T-helper 2 cell treated with Interferon-gamma antibody and Interleukin-4, amounts not matched to agents 5 μg/mL and 100 μg/mL, for 36 hours (primary cell): ENCODE results near the gene STMN3.
"Not testable (repeated sequence)": the region's sequence is repeated elsewhere in the genome, so short reads cannot be mapped to it uniquely, and the experiment has no call there.

Experiments used
- DNase-seq: peaks from one replicate; pipeline ENCODE4 v3.0.0; 2021; ENCODE audit warnings: low spot score
- H3K27ac Mint-ChIP-seq: one replicate; pipeline ENCODE4 v1.8.0; 2021; ENCODE audit warnings: mild to moderate bottlenecking, mixed read lengths
- H3K27me3 Mint-ChIP-seq: one replicate; pipeline ENCODE4 v1.8.0; 2021; ENCODE audit warnings: low read depth, mixed read lengths
- H3K36me3 Mint-ChIP-seq: one replicate; pipeline ENCODE4 v1.8.0; 2021; ENCODE audit warnings: low read depth, mixed read lengths
- H3K4me1 Mint-ChIP-seq: one replicate; pipeline ENCODE4 v1.8.0; 2021; ENCODE audit warnings: low read depth, mixed read lengths
- H3K4me3 Mint-ChIP-seq: one replicate; pipeline ENCODE4 v1.8.0; 2022; ENCODE audit warnings: mild to moderate bottlenecking, moderate library complexity, mixed read lengths
- H3K9me3 Mint-ChIP-seq: one replicate; pipeline ENCODE4 v1.8.0; 2021; ENCODE audit warnings: mixed read lengths

Gene STMN3

DNA sequence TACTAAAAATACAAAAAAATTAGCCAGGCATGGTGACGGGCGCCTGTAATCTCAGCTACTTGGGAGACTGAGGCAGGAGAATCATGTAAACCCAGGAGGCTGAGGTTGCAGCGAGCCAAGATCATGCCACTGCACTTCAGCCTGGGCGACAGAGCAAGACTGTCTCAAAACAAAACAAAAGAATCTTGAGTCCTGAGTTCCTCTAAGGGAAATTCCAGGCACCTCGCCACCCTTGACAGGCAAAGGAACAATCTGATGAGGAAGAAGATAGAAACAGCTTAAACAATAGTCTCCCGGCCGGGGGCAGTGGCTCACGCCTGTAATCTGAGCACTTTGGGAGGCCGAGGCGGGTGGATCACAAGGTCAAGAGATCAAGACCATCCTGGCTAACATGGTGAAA lies 21.8 kb downstream of the STMN3 start:
- not testable (repeated sequence) for H3K4me3 Mint-ChIP-seq, H3K9me3 Mint-ChIP-seq, H3K27ac Mint-ChIP-seq, DNase-seq, H3K27me3 Mint-ChIP-seq
- Mint-ChIP-seq H3K36me3 (peaks cover 12% of the 10 kb centered on the region), H3K4me1 (peaks cover 30% of the 10 kb centered on the region)

DNA sequence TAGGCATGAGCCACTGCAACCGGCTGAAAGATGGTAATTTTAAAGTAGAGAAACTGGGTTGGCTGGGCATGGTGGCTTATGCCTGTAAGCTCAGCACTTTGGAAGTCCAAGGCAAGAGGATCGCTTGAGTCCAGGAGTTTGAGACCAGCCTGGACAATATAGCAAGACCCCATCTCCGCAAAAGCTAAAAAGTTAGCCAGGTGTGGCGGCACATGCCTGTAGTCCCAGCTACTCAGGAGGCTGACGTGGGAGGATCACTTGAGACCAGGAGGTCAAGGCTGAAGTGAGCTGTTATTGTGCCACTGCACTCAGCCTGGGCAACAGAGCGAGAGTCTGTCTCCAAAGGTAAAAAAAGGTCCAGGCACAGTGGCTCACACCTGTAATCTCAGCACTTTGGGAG lies 22.3 kb downstream of the STMN3 start:
- H3K27me3 Mint-ChIP-seq, H3K4me3 Mint-ChIP-seq, H3K27ac Mint-ChIP-seq, DNase-seq, H3K9me3 Mint-ChIP-seq: not testable (repeated sequence)
- H3K36me3 Mint-ChIP-seq, result peaks cover 12% of the 10 kb centered on the region
- H3K4me1 Mint-ChIP-seq, result peaks cover 29% of the 10 kb centered on the region

DNA sequence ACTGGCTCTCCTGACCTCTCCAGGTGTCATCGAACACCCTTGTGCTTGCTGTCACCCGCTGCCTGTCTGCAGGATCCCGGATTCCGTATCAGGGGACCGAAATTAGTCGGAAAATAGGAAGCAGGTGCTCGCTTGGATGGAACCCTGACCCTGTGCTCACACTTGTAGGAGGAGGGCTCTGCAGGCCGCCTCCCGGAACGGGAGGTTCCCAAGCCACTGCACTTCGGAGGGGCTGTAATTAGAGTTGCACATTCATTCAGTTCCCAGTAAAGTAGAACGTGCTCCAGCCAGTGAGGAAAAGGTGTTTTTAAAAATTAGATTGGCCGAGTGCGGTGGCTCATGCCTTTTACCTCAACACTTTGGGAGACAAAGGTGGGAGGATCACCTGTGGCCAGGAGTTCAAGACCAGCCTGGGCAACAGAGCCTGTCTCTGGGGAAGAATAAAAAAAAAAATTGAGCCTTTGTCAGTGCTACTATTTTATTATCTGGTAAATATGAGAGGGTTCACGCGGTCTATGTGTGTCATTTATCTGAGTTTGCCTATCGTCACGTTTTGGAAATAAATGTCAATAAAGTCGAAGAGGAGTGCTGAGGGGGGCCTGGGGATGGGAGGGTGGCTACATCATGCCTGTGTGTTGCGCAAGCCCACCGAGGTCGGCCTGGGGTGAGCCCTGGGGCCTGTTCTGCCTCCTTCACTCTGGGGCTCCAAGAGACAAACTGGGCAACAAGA lies 24.8 kb downstream of the STMN3 start:
- peak; percentile 69 for DNase-seq
- Mint-ChIP-seq H3K36me3 (peaks cover 14% of the 10 kb centered on the region), H3K9me3 (no peaks in the 10 kb centered on the region), H3K27ac (peak overlapping the region; percentile 97), H3K4me1 (peaks cover 16% of the 10 kb centered on the region), H3K4me3 (peak overlapping the region; percentile 98), H3K27me3 (no peaks in the 10 kb centered on the region)

DNA sequence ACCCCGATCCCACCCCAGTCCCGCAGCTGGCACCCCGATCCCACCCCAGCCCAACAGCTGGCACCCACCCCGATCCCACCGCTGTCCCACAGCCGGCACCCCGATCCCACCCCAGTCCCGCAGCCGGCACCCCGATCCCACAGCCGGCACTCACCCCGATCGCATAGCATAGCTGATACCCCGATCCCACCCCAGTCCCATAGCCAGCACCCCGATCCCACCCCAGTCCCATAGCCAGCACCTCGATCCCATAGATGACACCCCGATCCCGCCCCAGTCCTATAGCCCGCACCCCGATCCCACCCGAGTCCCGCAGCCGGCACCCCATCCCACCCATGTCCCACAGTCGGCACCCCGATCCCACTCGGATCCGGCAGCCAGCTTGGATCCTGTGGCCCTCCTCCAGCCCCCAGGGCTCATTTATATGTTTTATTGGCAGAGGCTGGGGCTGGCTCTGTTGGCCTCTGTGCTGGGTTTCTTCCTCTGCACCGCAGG lies 25.4 kb downstream of the STMN3 start:
- H3K27me3 Mint-ChIP-seq, result no peaks in the 10 kb centered on the region
- H3K9me3 Mint-ChIP-seq, result no peaks in the 10 kb centered on the region
- no peak for DNase-seq
- peaks cover 15% of the 10 kb centered on the region for H3K36me3 Mint-ChIP-seq
- H3K4me3 Mint-ChIP-seq, result peak overlapping the region; percentile 98
- H3K4me1 Mint-ChIP-seq, result peaks cover 16% of the 10 kb centered on the region
- H3K27ac Mint-ChIP-seq, result peak overlapping the region; percentile 97

DNA sequence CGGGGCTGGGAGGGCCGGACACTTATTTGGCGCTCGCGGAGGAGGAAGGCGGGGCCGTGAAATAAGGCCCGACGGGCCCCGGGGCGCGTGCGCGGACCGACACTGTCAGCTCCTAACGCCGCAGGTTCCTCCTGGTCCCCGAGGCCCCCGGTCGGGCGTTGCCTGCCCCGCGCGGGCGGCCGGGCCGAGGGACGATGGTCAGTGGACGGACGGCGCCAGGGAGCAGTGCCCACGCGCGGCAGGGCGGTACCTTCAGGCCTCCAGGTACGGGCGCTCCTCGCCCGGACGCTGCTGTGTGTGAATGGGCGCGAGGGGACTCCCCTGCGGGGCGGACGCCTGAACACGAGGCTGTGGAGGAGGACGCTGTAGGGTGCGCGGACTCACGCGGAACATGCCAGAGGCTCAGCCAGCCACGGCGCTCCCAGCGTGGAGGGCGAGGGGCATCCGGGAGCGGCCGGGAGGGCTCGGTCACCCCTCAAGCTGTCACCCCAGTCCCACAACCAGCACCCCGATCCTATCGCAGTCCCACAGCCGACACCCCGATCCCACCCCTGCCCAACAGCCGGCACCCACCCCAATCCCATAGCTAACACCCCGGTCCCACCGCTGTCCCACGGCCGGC lies 26.0 kb downstream of the STMN3 start:
- Mint-ChIP-seq H3K9me3 (no peaks in the 10 kb centered on the region), H3K36me3 (peaks cover 18% of the 10 kb centered on the region), H3K4me1 (peaks cover 16% of the 10 kb centered on the region), H3K4me3 (peak overlapping the region; percentile 98), H3K27ac (peak overlapping the region; percentile 97), H3K27me3 (no peaks in the 10 kb centered on the region)
- DNase-seq, result peak; percentile 95

DNA sequence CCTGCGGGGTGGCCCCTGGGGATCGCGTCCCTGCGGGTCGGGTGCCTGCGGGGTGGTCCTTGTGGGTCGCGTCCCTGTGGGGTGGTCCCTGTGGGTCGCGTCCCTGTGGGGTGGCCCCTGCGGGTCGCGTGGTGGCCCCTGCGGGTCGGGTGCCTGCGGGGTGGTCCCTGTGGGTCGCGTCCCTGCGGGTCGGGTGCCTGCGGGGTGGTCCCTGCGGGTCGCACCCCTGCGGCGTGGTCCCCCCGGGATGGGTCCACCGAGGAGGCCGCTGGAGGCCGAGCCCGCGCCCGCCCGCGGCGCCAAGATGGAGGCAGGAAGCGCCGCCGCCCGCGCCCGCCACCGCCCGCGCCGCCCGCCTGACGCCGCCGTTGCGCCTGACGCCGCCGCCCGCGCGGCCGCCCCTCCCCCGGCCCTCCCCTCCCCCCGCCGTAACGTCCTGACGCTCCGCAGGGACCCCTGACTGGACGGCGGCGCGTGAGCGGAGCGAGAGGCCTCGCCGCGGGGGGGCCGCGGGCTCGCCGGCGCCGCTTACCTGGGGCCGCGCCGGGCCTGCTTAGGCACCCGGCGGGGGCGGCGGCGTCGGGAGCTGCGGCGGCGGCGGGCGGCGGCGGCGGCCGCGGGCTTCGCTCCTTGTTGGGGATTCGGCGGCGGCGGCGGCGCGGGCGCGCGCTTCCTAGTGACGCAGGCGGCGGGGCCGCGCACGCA lies 26.6 kb downstream of the STMN3 start, which contains the start of gene GMEB2:
TSS of gene GMEB2 (minus strand) at position 678 of the 705 bp plus-strand sequence. CDS start 7,704 bp downstream, outside the sequence.
- peak within 1 kb of the TSS; percentile 97 for H3K27ac Mint-ChIP-seq
- no peaks in the 10 kb centered on the region for H3K27me3 Mint-ChIP-seq
- peak within 1 kb of the TSS; percentile 98 for H3K4me3 Mint-ChIP-seq
- peaks cover 18% of the 10 kb centered on the region for H3K36me3 Mint-ChIP-seq
- peaks cover 18% of the 10 kb centered on the region for H3K4me1 Mint-ChIP-seq
- DNase-seq, result peak; percentile 75
- no peaks in the 10 kb centered on the region for H3K9me3 Mint-ChIP-seq

DNA sequence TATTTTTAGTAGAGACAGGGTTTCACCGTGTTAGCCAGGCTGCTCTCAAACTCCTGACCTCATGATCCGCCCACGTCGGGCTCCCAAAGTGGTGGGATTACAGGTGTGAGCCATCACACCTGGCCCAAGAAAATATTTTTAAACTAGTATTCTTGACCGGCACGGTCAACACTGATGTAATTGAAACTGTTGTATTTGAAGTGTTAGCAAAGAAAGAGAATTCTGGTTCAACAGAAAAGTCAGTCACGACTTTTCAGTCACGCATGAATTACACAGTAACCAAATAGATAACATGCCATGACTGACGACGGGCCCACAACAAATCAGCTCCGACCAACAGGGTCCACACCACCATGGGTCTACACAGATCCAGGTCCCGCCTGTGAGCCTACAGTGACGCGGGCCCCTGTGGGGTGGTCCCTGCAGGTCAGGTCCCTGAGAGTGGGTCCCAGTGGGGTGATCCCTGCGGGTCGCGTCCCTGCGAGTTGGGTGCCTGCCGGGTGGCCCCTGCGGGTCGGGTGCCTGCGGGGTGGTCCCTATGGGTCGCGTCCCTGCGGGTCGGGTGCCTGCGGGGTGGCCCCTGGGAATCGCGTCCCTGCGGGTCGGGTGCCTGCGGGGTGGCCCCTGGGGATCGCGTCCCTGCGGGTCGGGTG lies 27.3 kb downstream of the STMN3 start:
- peak overlapping the region; percentile 89 for H3K4me3 Mint-ChIP-seq
- peaks cover 18% of the 10 kb centered on the region for H3K36me3 Mint-ChIP-seq
- H3K9me3 Mint-ChIP-seq, result no peaks in the 10 kb centered on the region
- H3K27me3 Mint-ChIP-seq, result no peaks in the 10 kb centered on the region
- H3K4me1 Mint-ChIP-seq, result peaks cover 18% of the 10 kb centered on the region
- DNase-seq, result no peak
- peak overlapping the region; percentile 83 for H3K27ac Mint-ChIP-seq

DNA sequence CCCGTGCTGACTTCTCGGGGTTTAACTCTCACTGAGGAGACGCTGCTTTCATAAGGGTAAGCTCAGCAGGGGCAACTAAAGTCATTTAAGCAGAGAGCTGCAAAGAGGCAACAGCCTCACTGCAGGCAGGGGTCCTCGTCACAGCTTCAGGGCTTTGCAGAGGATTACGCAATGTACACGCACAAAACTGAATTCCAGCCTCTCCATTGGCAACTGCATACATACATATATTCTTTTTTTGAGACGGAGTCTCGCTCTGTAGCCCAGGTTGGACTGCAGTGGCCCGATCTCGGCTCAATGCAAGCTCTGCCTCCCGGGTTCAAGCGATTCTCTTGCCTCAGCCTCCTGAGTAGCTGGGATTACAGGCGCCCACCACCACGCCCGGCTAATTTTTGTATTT lies 28.7 kb downstream of the STMN3 start:
- DNase-seq, result no peak

DNA sequence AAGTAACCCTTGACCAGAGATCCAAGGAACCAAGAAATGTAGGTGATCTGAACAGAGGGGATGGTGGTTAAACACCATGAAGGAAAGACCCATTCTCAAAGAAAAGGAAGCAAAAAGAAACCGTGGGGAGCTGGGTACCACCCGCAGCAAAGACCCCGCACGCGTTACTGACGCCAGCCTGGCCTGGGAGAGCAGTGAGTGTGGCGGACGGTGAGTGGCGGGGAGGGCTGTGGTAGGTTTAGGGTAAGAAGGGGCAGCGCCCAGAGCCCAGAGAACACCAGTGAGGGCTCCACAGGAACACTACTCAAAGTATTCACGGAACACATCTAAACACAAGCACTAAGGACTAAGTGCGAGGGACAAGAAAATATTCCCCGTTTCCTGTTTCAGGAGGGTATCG lies 30.5 kb downstream of the STMN3 start:
- Mint-ChIP-seq H3K36me3 (peaks cover 13% of the 10 kb centered on the region), H3K27me3 (no peaks in the 10 kb centered on the region), H3K4me3 (no peak overlapping the region), H3K4me1 (peaks cover 9% of the 10 kb centered on the region), H3K27ac (no peak overlapping the region), H3K9me3 (no peaks in the 10 kb centered on the region)
- DNase-seq, result no peak

More for the DNA sequence above, 28.7 kb downstream of the STMN3 start:
- H3K36me3 Mint-ChIP-seq, result peaks cover 12% of the 10 kb centered on the region
- H3K4me1 Mint-ChIP-seq, result peaks cover 18% of the 10 kb centered on the region
- no peak overlapping the region for H3K27ac Mint-ChIP-seq
- no peak overlapping the region for H3K4me3 Mint-ChIP-seq
- no peaks in the 10 kb centered on the region for H3K27me3 Mint-ChIP-seq
- H3K9me3 Mint-ChIP-seq, result no peaks in the 10 kb centered on the region

DNA sequence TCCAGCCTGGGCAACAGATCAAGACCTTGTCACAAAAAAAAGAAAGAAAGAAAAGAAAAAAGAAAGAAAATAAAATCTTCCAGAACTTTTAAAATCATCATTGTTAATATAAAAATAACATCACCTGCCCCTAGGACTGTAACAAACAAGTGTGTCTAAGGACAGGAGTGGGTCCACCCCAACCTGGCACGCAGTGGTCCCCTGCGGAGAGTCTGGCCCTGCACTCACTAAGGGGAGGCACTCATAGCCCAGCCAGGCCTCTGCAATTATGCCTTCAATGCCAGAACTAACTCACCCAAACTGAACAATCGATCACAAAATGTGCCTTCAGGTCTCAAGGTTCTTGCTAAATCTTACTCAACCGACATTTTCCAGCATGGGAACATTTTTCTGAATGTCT lies 31.1 kb downstream of the STMN3 start:
- Mint-ChIP-seq H3K4me3 (no peak overlapping the region), H3K36me3 (peaks cover 16% of the 10 kb centered on the region), H3K4me1 (peaks cover 9% of the 10 kb centered on the region), H3K9me3 (no peaks in the 10 kb centered on the region), H3K27me3 (no peaks in the 10 kb centered on the region), H3K27ac (no peak overlapping the region)
- no peak for DNase-seq

DNA sequence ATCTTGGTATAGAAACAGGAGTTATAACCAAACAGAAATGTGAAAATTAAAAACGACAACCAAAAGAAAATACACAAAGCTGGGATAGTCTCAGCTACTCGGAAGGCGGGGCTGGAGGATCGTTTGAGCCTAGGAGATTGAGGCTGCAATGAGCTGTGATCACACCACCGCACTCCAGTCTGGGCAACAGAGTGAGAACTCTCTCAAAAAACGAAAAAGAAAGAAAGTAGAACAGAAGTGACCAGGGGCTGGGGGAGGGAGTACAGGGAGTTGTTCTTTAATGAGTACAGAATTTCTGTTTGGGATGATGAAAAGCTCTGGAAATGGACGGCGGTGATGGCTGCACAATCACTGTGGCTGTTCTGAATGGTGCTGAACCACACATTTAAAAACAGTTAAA lies 32.2 kb downstream of the STMN3 start:
- Mint-ChIP-seq H3K4me3 (no peak overlapping the region), H3K4me1 (peaks cover 9% of the 10 kb centered on the region), H3K9me3 (no peaks in the 10 kb centered on the region), H3K27ac (peak overlapping the region; percentile 55), H3K27me3 (no peaks in the 10 kb centered on the region), H3K36me3 (peaks cover 21% of the 10 kb centered on the region)
- no peak for DNase-seq

DNA sequence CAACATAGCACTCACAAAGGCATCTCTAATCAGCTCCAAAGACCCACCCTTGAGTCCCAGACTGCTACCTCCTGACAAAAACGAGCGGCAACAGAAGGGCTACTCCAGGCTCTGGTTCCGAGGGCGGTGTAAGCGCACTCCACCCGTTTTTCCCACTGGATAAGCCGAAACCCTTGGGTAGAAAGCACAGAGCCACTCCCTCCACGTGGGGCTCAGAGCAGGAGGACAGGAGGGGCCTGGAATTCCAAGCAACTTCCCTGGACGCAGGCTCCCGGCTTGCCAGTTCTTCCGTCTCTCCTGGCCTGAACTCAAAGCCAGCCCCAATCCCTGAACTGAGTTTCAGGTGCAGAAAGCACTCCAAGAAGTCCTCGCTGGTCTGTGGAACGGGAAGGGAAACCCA lies 33.7 kb downstream of the STMN3 start:
- Mint-ChIP-seq H3K36me3 (peaks cover 32% of the 10 kb centered on the region), H3K4me3 (no peak overlapping the region), H3K27me3 (no peaks in the 10 kb centered on the region), H3K4me1 (peaks cover 4% of the 10 kb centered on the region), H3K9me3 (no peaks in the 10 kb centered on the region), H3K27ac (no peak overlapping the region)
- no peak for DNase-seq

DNA sequence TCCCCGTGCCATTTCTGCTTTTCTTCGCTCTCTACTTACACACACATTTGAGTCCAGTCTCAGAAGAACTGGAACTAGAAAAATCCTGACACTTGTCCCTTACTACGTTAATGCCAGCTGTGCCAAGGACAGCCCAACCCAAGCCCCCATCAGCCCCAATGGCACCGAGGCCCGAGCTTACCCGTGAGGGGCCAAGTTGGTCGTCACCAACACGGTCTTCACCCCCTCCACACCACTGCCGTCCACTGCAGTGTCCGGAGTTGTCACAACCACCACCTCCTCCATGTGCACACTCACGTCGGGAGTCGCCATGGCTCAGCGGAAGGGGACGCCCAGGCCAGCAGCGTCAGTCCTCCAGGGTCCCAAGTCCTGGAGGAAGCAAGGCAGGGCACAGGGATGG lies 34.1 kb downstream of the STMN3 start:
- no peaks in the 10 kb centered on the region for H3K27me3 Mint-ChIP-seq
- H3K4me3 Mint-ChIP-seq, result no peak overlapping the region
- no peak for DNase-seq
- H3K27ac Mint-ChIP-seq, result no peak overlapping the region
- peaks cover 33% of the 10 kb centered on the region for H3K36me3 Mint-ChIP-seq
- peaks cover 3% of the 10 kb centered on the region for H3K4me1 Mint-ChIP-seq
- H3K9me3 Mint-ChIP-seq, result no peaks in the 10 kb centered on the region
